Measurements from ENCODE around the gene AFF1. TPM values are rescaled to one million over a fixed set of nuclear protein-coding genes. Genes with fewer than 3 reads are reported as not detected.

The AFF1 gene
- total RNA-seq, 2 experiments from 2014 or later = 28.7 to 69.7 TPM

GRCh38 chr4:87057835-87058355 is 123.1 kb downstream of the AFF1 start:
- H3K79me2 ChIP-seq (ENCODE audit: insufficient read depth, low read depth, low read length) = peaks cover 20% of the 10 kb centered on the region
- H3K9me2 ChIP-seq (ENCODE audit: insufficient read depth, low read length) = no peaks in the 10 kb centered on the region
- H3K4me2 ChIP-seq (ENCODE audit: low read length) = no peak overlapping the region
- no peak for TF ChIP-seq CTCF (conservative IDR thresholded peaks at IDR 0.05; ENCODE audit: low read length)
- TF ChIP-seq EZH2phosphoT487 (IDR thresholded peaks at IDR 0.05; ENCODE audit: borderline replicate concordance, low read depth, low read length) = no peak
- no peaks in the 10 kb centered on the region for H3K9me3 ChIP-seq (ENCODE audit: low read length)
- ChIA-PET POLR2A (interaction anchor here (0.6 to 1.3 kb wide), 4 partner anchors 21 to 1536 kb away, joined by 3 to 4 read pairs (median 3); no protein-coding TSS in a partner anchor), CTCF (ENCODE audit: unreplicated experiment) (interaction anchor here (0.6 kb wide), 1 partner anchor 55 kb away, joined by 6 read pairs; no protein-coding TSS in a partner anchor)
- DNase-seq (ENCODE audit: low spot score) = no peak
- peaks cover 27% of the 10 kb centered on the region for H3K4me1 ChIP-seq (ENCODE audit: insufficient read depth, low read length, poor library complexity, severe bottlenecking)
- intact Hi-C loops (cut with micrococcal nuclease; ENCODE audit: unreplicated experiment) = no loop called here
- H2AFZ ChIP-seq (ENCODE audit: low read length) = no peak overlapping the region
- no peak overlapping the region for H3K4me3 ChIP-seq (ENCODE audit: low read depth, low read length, poor library complexity, severe bottlenecking)
- H3K27ac ChIP-seq (ENCODE audit: low read depth, low read length, poor library complexity, severe bottlenecking) = no peak overlapping the region
- BruUV-seq (replicated peaks) = no TSS peak
- H4K20me1 ChIP-seq (ENCODE audit: insufficient read depth, low read length) = no peaks in the 10 kb centered on the region
- H3K36me3 ChIP-seq (ENCODE audit: insufficient read depth, low read length) = peaks cover 24% of the 10 kb centered on the region

- Histone ChIP-seq H3K4me3 (ENCODE audit: low read depth, low read length, poor library complexity, severe bottlenecking) (no peak overlapping the region), H3K36me3 (ENCODE audit: insufficient read depth, low read length) (peaks cover 18% of the 10 kb centered on the region), H3K9me2 (ENCODE audit: insufficient read depth, low read length) (no peaks in the 10 kb centered on the region), H3K9me3 (ENCODE audit: low read length) (no peaks in the 10 kb centered on the region), H3K4me1 (ENCODE audit: insufficient read depth, low read length, poor library complexity, severe bottlenecking) (peaks cover 22% of the 10 kb centered on the region), H3K79me2 (ENCODE audit: insufficient read depth, low read depth, low read length) (peaks cover 21% of the 10 kb centered on the region), H3K27ac (ENCODE audit: low read depth, low read length, poor library complexity, severe bottlenecking) (no peak overlapping the region), H3K4me2 (ENCODE audit: low read length) (no peak overlapping the region), H4K20me1 (ENCODE audit: insufficient read depth, low read length) (no peaks in the 10 kb centered on the region), H2AFZ (ENCODE audit: low read length) (no peak overlapping the region)
- CTCF ChIA-PET (ENCODE audit: unreplicated experiment) = interaction anchor here (0.6 kb wide), 2 partner anchors 27 to 56 kb away, joined by 3 to 6 read pairs; no protein-coding TSS in a partner anchor
- TF ChIP-seq EZH2phosphoT487 (IDR thresholded peaks at IDR 0.05; ENCODE audit: borderline replicate concordance, low read depth, low read length) (no peak), CTCF (conservative IDR thresholded peaks at IDR 0.05; ENCODE audit: low read length) (no peak)
- intact Hi-C loops (cut with micrococcal nuclease; ENCODE audit: unreplicated experiment) = no loop called here
- no TSS peak for BruUV-seq (replicated peaks)
- DNase-seq (ENCODE audit: low spot score) = no peak
- POLR2A ChIA-PET = interaction anchor here (0.6 to 1.3 kb wide), 5 partner anchors 21 to 1536 kb away, joined by 3 to 4 read pairs (median 3); no protein-coding TSS in a partner anchor
These were observed 123.7 kb downstream of the AFF1 start for GRCh38 chr4:87058356-87059073.

GRCh38 chr4:87060957-87061356 is 126.1 kb downstream of the AFF1 start:
- BruUV-seq (replicated peaks) = no TSS peak
- ChIA-PET CTCF (ENCODE audit: unreplicated experiment) (no interaction called here), POLR2A (no interaction called here)
- no peak for DNase-seq (ENCODE audit: low spot score)
- Histone ChIP-seq H3K27ac (ENCODE audit: low read depth, low read length, poor library complexity, severe bottlenecking) (no peak overlapping the region), H3K4me1 (ENCODE audit: insufficient read depth, low read length, poor library complexity, severe bottlenecking) (peaks cover 23% of the 10 kb centered on the region), H3K36me3 (ENCODE audit: insufficient read depth, low read length) (peaks cover 14% of the 10 kb centered on the region), H3K4me2 (ENCODE audit: low read length) (no peak overlapping the region), H3K4me3 (ENCODE audit: low read depth, low read length, poor library complexity, severe bottlenecking) (no peak overlapping the region), H3K9me2 (ENCODE audit: insufficient read depth, low read length) (no peaks in the 10 kb centered on the region), H3K79me2 (ENCODE audit: insufficient read depth, low read depth, low read length) (peaks cover 19% of the 10 kb centered on the region), H3K9me3 (ENCODE audit: low read length) (no peaks in the 10 kb centered on the region), H2AFZ (ENCODE audit: low read length) (no peak overlapping the region), H4K20me1 (ENCODE audit: insufficient read depth, low read length) (no peaks in the 10 kb centered on the region)
- intact Hi-C loops (cut with micrococcal nuclease; ENCODE audit: unreplicated experiment) = no loop called here
- TF ChIP-seq EZH2phosphoT487 (IDR thresholded peaks at IDR 0.05; ENCODE audit: borderline replicate concordance, low read depth, low read length) = no peak
- no peak for TF ChIP-seq CTCF (conservative IDR thresholded peaks at IDR 0.05; ENCODE audit: low read length)
